Naive thymus-derived CD8-positive, alpha-beta T cell (primary cell): ENCODE results near the gene NHS. TPM values are rescaled to one million over a fixed set of nuclear protein-coding genes. Genes with fewer than 3 reads are reported as not detected.

ENCODE experiments used
- ATAC-seq, 2 donors: fragments of 150-1000 bp; cut with Tn5 transposase in 1 of 2; sonication (Bioruptor Pico), chemical (Tn5 transposase) in 1 of 2; 1 replicate in 1 of 2; 2 replicates in 1 of 2; pipeline ENCODE4 v1.10.0; 2021; ENCODE audit warnings: mild to moderate bottlenecking in 2 of 2, moderate library complexity in 2 of 2
- POLR2A ChIA-PET: fragments of 350-600 bp; sonication (Branson Sonifier 250); formaldehyde crosslinking; loops from one replicate; lab custom pipeline; 2021; ENCODE audit warnings: antibody characterized with exemption; lab: Charles Lee
- DNase-seq, 10 donors: peaks; one replicate each; pipeline versions ENCODE4 v3.0.0 to v3.0.0-alpha.2; 2020 to 2022
- H3K27ac Mint-ChIP-seq, 10 donors: one replicate each; pipeline ENCODE4 v1.8.0; 2020 to 2022; ENCODE audit warnings: mild to moderate bottlenecking in 10 of 10, mixed read lengths in 10 of 10, moderate library complexity in 4 of 10, inconsistent platforms in 1 of 10
- H3K27me3 Mint-ChIP-seq, 5 donors: one replicate each; pipeline ENCODE4 v1.8.0; 2021 to 2022; ENCODE audit warnings: mixed read lengths in 5 of 5
- H3K36me3 Mint-ChIP-seq, 3 donors: one replicate each; pipeline ENCODE4 v1.8.0; 2020 to 2022; ENCODE audit warnings: mixed read lengths in 3 of 3, mild to moderate bottlenecking in 2 of 3, inconsistent platforms in 1 of 3
- H3K4me1 Mint-ChIP-seq, 4 donors: one replicate each; pipeline ENCODE4 v1.8.0; 2021 to 2022; ENCODE audit warnings: mixed read lengths in 4 of 4
- H3K4me3 Mint-ChIP-seq, 10 donors: one replicate each; pipeline ENCODE4 v1.8.0; 2020 to 2022; ENCODE audit warnings: mild to moderate bottlenecking in 10 of 10, mixed read lengths in 10 of 10, moderate library complexity in 6 of 10, inconsistent platforms in 1 of 10
- H3K9me3 Mint-ChIP-seq, 9 donors: one replicate each; pipeline ENCODE4 v1.8.0; 2020 to 2022; ENCODE audit warnings: mixed read lengths in 9 of 9, mild to moderate bottlenecking in 3 of 9, inconsistent platforms in 1 of 9, moderate library complexity in 1 of 9
- polyA plus RNA-seq, 3 donors: library from polyadenylated mRNA; unstranded; fragments of 300-500 nt; fragmentation: Illumina TruSeq; gene quantifications; one replicate each; pipeline ENCODE4 v1.2.3, GENCODE V29; 2021
- total RNA-seq, 8 experiments: library from RNA in 2 of 8; stranded (reverse) in 2 of 8; gene quantifications; one replicate each; pipeline ENCODE4 v1.2.3 and lab custom pipeline; 2021 to 2026

Gene NHS
- total and polyA plus RNA-seq, 5 experiments from 2014 or later: 1.0 TPM; not detected in 4

DNA sequence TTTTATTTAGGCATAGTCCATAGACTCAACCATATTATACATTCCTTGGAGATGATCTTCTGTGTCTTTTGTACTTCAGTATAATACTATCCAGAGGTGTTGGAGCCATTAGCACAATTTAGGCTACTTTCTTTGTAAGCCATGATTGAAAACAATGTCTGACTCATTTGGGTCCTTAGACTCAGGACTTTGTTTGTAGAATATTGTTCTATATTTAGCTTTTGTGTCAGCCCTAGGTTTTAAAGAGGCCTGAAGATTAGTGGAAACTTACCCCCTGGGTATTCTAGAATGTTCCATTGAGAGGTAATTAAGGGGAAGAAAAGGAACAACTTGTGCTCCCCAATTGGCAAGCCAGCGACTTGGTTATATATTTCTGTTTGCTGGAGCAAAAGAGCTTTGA, 217.1 kb downstream of the NHS start:
- DNase-seq (no peak), ATAC-seq (no peak)
- Mint-ChIP-seq H3K36me3 (no peaks in the 10 kb centered on the region), H3K4me1 (peaks cover 0 to 3% (median 0%) of the 10 kb centered on the region in 4 donors), H3K4me3 (no peak overlapping the region), H3K9me3 (peaks cover 0 to 2% (median 0%) of the 10 kb centered on the region in 9 donors), H3K27me3 (peaks cover 0 to 2% (median 0%) of the 10 kb centered on the region in 5 donors), H3K27ac (no peak overlapping the region)
- POLR2A ChIA-PET: no interaction called here

DNA sequence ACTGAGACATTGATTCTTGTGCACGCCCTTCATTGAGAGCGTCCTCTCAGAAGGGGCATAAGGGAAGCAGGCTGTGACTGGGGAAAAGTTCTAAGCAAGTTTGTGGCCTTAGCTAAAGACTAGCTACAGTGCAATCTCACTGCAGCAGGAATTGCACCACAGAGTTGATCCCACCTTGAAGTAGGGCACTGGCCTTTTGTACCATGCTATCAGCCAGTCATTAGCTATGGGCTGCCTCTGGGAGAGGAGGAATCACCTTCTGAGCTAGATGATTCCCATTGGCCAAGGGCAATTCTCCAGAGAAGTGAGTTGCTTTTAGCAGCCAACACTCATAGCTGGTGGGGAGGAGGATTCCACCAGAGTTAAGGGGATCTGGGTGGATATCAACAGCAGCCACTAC, 219.7 kb downstream of the NHS start:
- H3K27ac Mint-ChIP-seq: no peak overlapping the region
- POLR2A ChIA-PET: no interaction called here
- peaks cover 0 to 7% (median under 1%) of the 10 kb centered on the region in 5 donors for H3K27me3 Mint-ChIP-seq
- ATAC-seq (no peak), DNase-seq (no peak)
- no peaks in the 10 kb centered on the region for H3K36me3 Mint-ChIP-seq
- peaks cover 0 to 2% (median 0%) of the 10 kb centered on the region in 9 donors for H3K9me3 Mint-ChIP-seq
- no peak overlapping the region for H3K4me3 Mint-ChIP-seq
- peaks cover 0 to 3% (median 0%) of the 10 kb centered on the region in 4 donors for H3K4me1 Mint-ChIP-seq

DNA sequence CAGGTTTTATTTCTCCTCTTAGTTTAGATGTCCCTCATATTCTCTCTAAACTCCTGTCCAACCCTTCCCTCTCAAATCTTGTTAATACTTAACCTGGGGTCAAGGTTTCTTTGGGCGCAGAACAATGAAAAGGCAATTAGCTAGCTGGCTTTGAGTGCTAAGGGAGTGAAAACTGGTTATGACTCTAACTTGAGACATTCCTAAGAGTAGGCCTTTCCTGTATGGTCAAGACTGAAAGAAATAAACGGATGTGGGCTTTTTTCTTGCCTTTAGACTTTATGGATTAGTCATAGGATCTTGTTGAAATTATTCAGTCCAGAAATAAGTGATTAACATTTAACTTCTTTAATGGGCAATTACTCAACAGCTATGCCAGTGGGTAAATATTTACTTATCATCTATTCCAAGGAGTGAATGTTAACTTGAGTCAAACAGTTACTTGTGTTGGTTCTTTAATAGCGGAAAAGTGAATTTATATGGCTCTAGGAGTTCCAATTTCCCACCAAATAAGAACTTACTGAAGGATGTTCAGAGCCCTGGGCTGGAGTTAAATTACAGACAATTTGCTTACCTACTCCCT, 220.5 kb downstream of the NHS start:
- ATAC-seq (no peak), DNase-seq (no peak)
- Mint-ChIP-seq H3K4me3 (no peak overlapping the region), H3K4me1 (peaks cover 0 to 3% (median 0%) of the 10 kb centered on the region in 4 donors), H3K36me3 (no peaks in the 10 kb centered on the region), H3K27me3 (peaks cover 0 to 9% (median 5%) of the 10 kb centered on the region in 5 donors), H3K27ac (no peak overlapping the region), H3K9me3 (peaks cover 0 to 2% (median 0%) of the 10 kb centered on the region in 9 donors)
- POLR2A ChIA-PET: no interaction called here

DNA sequence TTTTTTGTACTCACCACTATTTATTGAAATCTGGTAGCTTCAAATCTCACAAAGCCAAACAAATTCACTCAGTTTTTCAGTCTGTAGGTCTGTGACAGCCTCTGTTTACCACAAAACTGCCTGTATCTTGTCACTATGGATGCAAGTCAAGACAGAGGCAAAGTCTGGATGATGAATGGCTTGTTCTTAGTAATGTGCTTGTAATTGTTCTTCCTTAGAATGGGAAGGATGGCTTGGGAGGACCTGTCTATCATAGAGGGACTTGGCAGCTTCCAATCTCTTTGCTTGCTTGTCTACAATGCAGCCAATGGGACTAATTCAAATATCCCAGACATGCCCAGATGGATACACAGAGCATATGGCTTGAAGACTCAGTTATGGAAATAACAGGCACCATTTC, 221.1 kb downstream of the NHS start:
- no peak for ATAC-seq
- peaks cover 0 to 1% (median 0%) of the 10 kb centered on the region in 4 donors for H3K4me1 Mint-ChIP-seq
- no peak overlapping the region for H3K4me3 Mint-ChIP-seq
- peaks cover 0 to 10% (median 5%) of the 10 kb centered on the region in 5 donors for H3K27me3 Mint-ChIP-seq
- POLR2A ChIA-PET: no interaction called here
- no peak for DNase-seq
- H3K36me3 Mint-ChIP-seq: no peaks in the 10 kb centered on the region
- peaks cover 0 to 2% (median 0%) of the 10 kb centered on the region in 9 donors for H3K9me3 Mint-ChIP-seq
- H3K27ac Mint-ChIP-seq: no peak overlapping the region

DNA sequence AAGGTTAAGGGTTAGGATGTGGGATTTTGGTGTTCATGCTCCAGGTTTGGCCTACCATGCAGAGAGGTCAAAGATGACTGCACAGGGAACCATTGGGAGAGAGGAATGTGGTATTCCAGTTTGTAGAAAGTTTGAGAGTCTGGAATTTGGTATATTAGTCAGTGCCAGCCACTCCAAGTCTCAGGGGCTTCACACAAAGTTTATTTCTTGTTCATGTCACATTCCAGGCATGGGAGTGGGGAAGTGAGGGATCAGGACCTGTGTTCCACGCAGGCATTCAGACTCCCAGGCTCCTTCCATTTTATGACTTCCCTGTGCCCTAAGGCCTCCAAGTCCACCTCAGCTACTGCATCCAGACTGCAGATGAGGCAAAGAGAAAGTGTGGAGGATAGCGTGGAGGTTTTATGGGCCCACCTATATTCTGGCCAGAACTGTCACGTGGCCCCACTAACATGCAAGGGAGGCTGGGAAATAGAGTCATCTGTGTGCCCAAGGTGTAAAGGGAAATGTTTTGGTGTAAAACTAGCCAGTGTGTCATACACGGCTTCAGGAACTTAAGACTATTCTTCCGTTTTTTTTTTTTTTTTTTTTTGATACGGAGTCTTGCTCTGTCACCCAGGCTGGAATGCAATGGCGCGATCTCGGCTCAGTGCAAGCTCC, 221.7 kb downstream of the NHS start:
- ATAC-seq (no peak), DNase-seq (no peak)
- no peak overlapping the region for H3K4me3 Mint-ChIP-seq
- POLR2A ChIA-PET: no interaction called here
- H3K9me3 Mint-ChIP-seq: peaks cover 0 to 2% (median 0%) of the 10 kb centered on the region in 9 donors
- peaks cover 0 to 10% (median 5%) of the 10 kb centered on the region in 5 donors for H3K27me3 Mint-ChIP-seq
- H3K4me1 Mint-ChIP-seq: no peaks in the 10 kb centered on the region
- no peaks in the 10 kb centered on the region for H3K36me3 Mint-ChIP-seq
- H3K27ac Mint-ChIP-seq: no peak overlapping the region

DNA sequence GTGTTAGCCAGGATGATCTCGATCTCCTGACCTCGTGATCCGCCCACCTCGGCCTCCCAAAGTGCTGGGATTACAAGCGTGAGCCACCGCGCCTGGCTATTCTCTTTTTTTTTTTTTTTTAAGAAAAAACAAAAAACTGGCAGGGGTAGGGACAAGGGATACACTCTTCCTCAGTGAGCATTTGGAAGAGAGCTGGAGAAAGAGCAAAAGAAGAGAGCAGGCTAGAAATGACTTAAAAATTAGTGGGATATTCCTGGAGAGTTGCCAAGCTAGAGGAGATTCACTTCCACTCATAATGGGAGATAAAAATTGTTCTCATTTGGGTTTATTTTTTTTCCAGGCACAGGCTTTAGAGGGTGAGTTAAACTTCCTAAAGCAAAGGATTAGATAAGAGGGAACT, 222.3 kb downstream of the NHS start:
- H3K4me1 Mint-ChIP-seq: no peaks in the 10 kb centered on the region
- no peak overlapping the region for H3K4me3 Mint-ChIP-seq
- no peaks in the 10 kb centered on the region for H3K36me3 Mint-ChIP-seq
- ATAC-seq (no peak), DNase-seq (no peak)
- no peak overlapping the region for H3K27ac Mint-ChIP-seq
- POLR2A ChIA-PET: no interaction called here
- peaks cover 0 to 10% (median 3%) of the 10 kb centered on the region in 5 donors for H3K27me3 Mint-ChIP-seq
- H3K9me3 Mint-ChIP-seq: peaks cover 0 to 2% (median 0%) of the 10 kb centered on the region in 9 donors

DNA sequence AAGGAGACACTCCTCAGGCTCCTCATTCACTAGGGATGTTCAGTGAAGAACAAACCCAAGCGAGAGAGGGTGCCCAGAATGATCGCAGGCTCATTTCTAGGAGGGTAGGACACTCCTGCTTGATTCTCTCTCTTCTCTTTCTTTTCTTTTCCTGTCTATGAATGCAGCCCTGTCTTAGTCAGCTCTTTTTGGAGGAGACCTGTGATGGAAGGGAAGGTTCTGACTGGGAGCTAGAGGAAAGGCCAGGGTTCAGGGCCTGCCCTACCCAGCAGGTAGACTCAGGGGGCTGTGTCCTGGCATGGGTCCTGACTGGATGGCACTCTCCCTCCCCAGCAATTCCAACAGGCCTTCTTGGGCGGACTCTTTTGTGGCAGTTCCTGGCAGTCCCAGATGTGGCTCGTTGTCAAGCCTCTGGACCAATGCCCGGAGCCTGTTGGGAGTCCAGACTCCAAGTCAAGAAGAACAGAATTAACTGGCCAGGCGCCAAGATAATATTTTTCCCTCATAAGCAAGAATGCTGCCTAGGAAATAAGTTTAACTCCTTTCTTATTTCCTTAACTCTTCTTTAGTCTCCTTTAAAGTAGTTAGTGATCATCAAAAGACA, 222.9 kb downstream of the NHS start:
- no peak overlapping the region for H3K4me3 Mint-ChIP-seq
- no peak for DNase-seq
- H3K9me3 Mint-ChIP-seq: peaks cover 0 to 2% (median 0%) of the 10 kb centered on the region in 9 donors
- peaks cover 0 to 10% (median 3%) of the 10 kb centered on the region in 5 donors for H3K27me3 Mint-ChIP-seq
- no peaks in the 10 kb centered on the region for H3K4me1 Mint-ChIP-seq
- POLR2A ChIA-PET: no interaction called here
- no peak overlapping the region for H3K27ac Mint-ChIP-seq
- no peak for ATAC-seq
- H3K36me3 Mint-ChIP-seq: no peaks in the 10 kb centered on the region

DNA sequence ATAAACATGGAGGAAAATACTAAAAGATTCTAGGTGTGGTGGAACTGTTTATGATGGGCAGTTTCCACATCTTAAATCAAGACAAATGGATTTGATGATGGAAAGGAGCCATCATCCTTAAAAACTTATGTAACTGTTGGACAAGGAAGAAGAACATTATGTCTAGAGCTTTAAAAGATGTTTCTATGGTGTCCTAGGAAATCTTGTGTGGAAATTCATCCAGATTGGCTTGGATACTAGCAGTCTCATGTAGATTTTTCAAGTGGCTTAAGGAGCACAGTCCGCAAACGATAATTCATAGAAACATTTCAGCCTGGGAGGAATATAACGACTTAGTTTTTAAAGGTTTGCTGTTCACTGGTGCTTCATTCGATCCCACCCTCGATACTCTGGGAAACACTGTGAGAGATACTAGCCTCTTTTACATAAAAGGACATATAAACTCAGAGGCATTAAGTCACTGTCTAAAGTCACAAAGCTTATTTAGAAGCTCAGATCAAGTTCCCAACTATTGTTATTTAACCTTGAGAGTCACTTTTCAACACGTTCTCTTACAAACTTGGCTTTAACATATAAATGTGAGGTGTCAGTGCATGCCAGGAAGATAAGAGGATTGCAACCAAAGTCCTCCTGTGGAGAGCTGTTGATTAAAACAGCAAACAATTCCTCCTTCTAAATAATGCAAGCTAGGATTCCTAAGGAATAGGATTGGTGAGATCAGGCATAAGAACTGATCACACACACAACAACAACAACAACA, 226.6 kb downstream of the NHS start:
- Mint-ChIP-seq H3K4me1 (no peaks in the 10 kb centered on the region), H3K27me3 (peaks cover 0 to 10% (median 3%) of the 10 kb centered on the region in 5 donors), H3K36me3 (no peaks in the 10 kb centered on the region), H3K9me3 (no peaks in the 10 kb centered on the region), H3K4me3 (no peak overlapping the region), H3K27ac (no peak overlapping the region)
- DNase-seq (no peak), ATAC-seq (no peak)
- POLR2A ChIA-PET: no interaction called here

DNA sequence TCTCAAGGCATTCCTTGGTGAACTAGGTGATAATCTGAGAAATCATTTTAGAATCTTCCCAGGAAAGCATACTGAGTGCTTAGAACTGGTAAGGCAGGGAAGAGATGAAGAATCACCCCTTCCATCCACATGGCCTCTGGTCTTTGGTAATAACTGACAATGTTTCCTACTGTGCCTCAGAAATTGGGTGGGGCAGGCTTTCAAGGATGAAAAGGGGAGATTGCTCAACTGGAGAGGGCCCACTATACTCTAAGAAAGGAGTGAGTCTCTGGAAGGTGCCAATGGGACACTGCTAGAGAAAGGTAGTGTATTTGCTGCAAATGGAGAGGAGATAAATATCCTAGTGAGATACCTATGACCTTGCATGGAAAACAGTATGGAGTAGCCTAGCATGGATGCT, 227.2 kb downstream of the NHS start:
- H3K36me3 Mint-ChIP-seq: no peaks in the 10 kb centered on the region
- POLR2A ChIA-PET: no interaction called here
- peaks cover 0 to 10% (median 3%) of the 10 kb centered on the region in 5 donors for H3K27me3 Mint-ChIP-seq
- ATAC-seq: no peak
- H3K9me3 Mint-ChIP-seq: no peaks in the 10 kb centered on the region
- peaks cover 0 to 2% (median 0%) of the 10 kb centered on the region in 4 donors for H3K4me1 Mint-ChIP-seq
- H3K27ac Mint-ChIP-seq: no peak overlapping the region
- no peak for DNase-seq
- H3K4me3 Mint-ChIP-seq: no peak overlapping the region

DNA sequence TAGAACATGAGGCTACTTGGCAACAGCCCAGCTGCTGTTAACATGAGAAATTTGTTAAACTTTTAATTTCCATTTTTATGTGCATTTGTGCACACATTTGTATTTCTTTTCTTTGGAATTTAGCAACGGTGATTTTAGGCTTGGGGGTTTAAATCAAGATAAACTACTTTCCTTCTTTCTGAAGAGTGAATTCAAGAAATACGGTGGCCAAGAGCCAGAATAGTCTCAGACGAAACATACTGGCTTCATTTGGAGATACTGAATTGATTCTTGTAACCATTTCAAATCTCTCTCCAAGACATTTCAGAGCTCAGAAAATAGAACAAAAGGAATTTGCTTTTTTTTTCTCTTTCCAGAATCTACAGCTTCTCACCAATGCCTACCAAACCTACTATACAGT, 228.2 kb downstream of the NHS start:
- no peak overlapping the region for H3K27ac Mint-ChIP-seq
- H3K36me3 Mint-ChIP-seq: no peaks in the 10 kb centered on the region
- no peak overlapping the region for H3K4me3 Mint-ChIP-seq
- no peaks in the 10 kb centered on the region for H3K9me3 Mint-ChIP-seq
- H3K27me3 Mint-ChIP-seq: peaks cover 0 to 10% (median 3%) of the 10 kb centered on the region in 5 donors
- no peak for DNase-seq
- ATAC-seq: no peak
- POLR2A ChIA-PET: no interaction called here
- peaks cover 0 to 2% (median 0%) of the 10 kb centered on the region in 4 donors for H3K4me1 Mint-ChIP-seq

DNA sequence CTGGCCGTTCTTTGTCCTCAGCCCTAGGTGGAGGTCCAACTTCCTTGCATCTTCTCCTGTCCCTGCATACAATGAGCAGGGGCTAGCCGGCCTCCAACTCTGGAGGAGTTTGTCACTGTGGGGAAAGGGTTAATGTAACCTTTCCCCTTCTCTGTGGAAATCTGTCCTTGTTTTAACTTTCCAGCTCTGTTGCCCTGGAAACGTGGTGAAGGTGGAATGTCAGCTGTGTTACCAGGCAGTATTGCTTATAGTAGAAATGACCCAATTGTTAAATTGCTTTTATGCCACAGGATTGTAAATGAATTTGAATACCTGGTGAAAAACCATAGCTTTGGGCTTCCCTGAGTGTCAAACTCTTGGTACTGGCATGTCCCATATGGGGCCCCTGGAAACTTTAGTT, 230.7 kb downstream of the NHS start:
- Mint-ChIP-seq H3K9me3 (no peaks in the 10 kb centered on the region), H3K36me3 (no peaks in the 10 kb centered on the region)

DNA sequence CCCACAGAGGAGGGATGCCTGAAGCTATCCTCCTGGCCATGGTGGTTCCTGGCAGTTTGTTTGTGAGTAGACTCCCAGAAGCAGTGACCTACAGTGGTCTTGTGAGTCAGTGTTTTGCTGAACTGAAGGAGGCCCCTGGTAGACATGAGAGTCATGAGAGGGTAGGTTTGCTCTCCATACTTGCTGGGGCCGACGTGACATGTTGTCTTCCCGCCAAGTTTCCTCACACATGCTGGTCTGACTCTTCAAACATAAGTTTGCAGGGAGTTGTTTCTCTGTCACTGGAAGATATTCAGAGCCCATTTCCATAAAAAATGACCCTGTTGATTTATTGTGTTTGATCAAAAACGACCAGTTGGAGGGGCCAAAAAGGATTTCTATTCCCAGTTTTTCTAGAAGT, 231.2 kb downstream of the NHS start:
- DNase-seq: no peak
- POLR2A ChIA-PET: no interaction called here
- H3K27me3 Mint-ChIP-seq: no peaks in the 10 kb centered on the region
- no peaks in the 10 kb centered on the region for H3K36me3 Mint-ChIP-seq
- ATAC-seq: no peak
- H3K4me3 Mint-ChIP-seq: no peak overlapping the region
- H3K4me1 Mint-ChIP-seq: peaks cover 0 to 3% (median 0%) of the 10 kb centered on the region in 4 donors
- H3K27ac Mint-ChIP-seq: no peak overlapping the region
- no peaks in the 10 kb centered on the region for H3K9me3 Mint-ChIP-seq

More for the DNA sequence above, 230.7 kb downstream of the NHS start:
- Mint-ChIP-seq H3K27ac (no peak overlapping the region), H3K4me1 (peaks cover 0 to 2% (median 0%) of the 10 kb centered on the region in 4 donors), H3K4me3 (no peak overlapping the region), H3K27me3 (no peaks in the 10 kb centered on the region)
- POLR2A ChIA-PET: no interaction called here
- ATAC-seq (no peak), DNase-seq (no peak)

DNA sequence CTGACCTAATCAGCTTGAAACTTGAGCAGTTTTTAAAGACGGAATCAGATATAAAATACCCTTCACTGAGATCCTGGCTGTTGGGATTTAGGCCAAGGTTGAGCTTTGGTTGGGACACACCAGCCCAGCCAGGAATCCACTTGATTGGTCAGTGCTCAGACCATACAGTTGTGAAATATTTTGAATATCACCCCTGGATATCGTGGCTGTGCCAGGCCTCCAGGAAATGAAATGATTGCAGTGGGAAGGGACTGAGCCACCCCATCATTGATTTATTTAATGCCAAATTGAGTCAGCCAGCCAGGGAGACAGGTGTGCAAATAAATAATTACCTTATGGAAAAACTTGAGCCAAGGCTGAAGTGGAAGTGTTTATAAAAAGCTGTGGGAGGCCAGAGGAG, 233.9 kb downstream of the NHS start:
- Mint-ChIP-seq H3K4me1 (peaks cover 6 to 24% (median 13%) of the 10 kb centered on the region in 4 donors), H3K4me3 (no peak overlapping the region), H3K27me3 (no peaks in the 10 kb centered on the region), H3K27ac (no peak overlapping the region), H3K36me3 (no peaks in the 10 kb centered on the region), H3K9me3 (no peaks in the 10 kb centered on the region)
- POLR2A ChIA-PET: no interaction called here
- DNase-seq: no peak
- ATAC-seq: no peak
